WTC11 (cell line): ENCODE measurements around the gene PLPP4.

ENCODE experiments used
- ATF3 ChIP-seq: sonication (generic); formaldehyde crosslinking; conservative IDR thresholded peaks from 2 replicates; pipeline ENCODE4 v1.8.1; 2022; ENCODE audit warnings: mild to moderate bottlenecking, missing genetic modification reagents
- CTCF ChIP-seq: fragments of 200-600 bp; IDR thresholded peaks from 2 replicates; pipeline ENCODE4 v1.8.0; 2022; ENCODE audit warnings: antibody characterized with exemption
- FOXP1 ChIP-seq: sonication (generic); formaldehyde crosslinking; IDR thresholded peaks from 2 replicates; pipeline ENCODE4 v1.8.0; 2022; ENCODE audit warnings: missing genetic modification reagents, mild to moderate bottlenecking, moderate library complexity, borderline replicate concordance
- MLX ChIP-seq: sonication (generic); formaldehyde crosslinking; IDR thresholded peaks from 2 replicates; pipeline ENCODE4 v1.8.1; 2023; ENCODE audit warnings: mild to moderate bottlenecking, missing genetic modification reagents, moderate library complexity
- SMAD4 ChIP-seq: sonication (generic); formaldehyde crosslinking; IDR thresholded peaks from 2 replicates; pipeline ENCODE4 v1.8.0; 2022; ENCODE audit warnings: mild to moderate bottlenecking, missing genetic modification reagents
- TEAD4 ChIP-seq: sonication (generic); formaldehyde crosslinking; IDR thresholded peaks from 2 replicates; pipeline ENCODE4 v1.8.0; 2022; ENCODE audit warnings: mild to moderate bottlenecking, missing genetic modification reagents
- ZNF121 ChIP-seq: sonication (generic); formaldehyde crosslinking; IDR thresholded peaks from 2 replicates; pipeline ENCODE4 v1.8.0; 2023; ENCODE audit warnings: missing genetic modification reagents
- TF ChIP-seq, protein P1 (sequence below): sonication (generic); formaldehyde crosslinking; IDR thresholded peaks from 2 replicates; pipeline ENCODE4 v1.8.1; 2023; ENCODE audit warnings: mild to moderate bottlenecking, missing genetic modification reagents, moderate library complexity

- TF ChIP-seq MLX (CRISPR knock-in tag) (no peak), ZNF121 (no peak), ATF3 (CRISPR knock-in tag) (no peak), CTCF (no peak), FOXP1 (CRISPR knock-in tag) (no peak), TEAD4 (CRISPR knock-in tag) (no peak), SMAD4 (CRISPR knock-in tag) (no peak)
- TF ChIP-seq, protein P1, sequence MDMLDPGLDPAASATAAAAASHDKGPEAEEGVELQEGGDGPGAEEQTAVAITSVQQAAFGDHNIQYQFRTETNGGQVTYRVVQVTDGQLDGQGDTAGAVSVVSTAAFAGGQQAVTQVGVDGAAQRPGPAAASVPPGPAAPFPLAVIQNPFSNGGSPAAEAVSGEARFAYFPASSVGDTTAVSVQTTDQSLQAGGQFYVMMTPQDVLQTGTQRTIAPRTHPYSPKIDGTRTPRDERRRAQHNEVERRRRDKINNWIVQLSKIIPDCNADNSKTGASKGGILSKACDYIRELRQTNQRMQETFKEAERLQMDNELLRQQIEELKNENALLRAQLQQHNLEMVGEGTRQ (CRISPR knock-in tag) = no peak
Observed at GRCh38 chr10:120433141-120433540, 23.9 kb upstream of the PLPP4 start.
